ENCODE measurements around the gene RNH1. TPM values are rescaled to one million over a fixed set of nuclear protein-coding genes. Genes with fewer than 3 reads are reported as not detected.

RNH1 gene
- polyA plus RNA-seq, 3 donors, result 381 to 445 (median 443) TPM

DNA sequence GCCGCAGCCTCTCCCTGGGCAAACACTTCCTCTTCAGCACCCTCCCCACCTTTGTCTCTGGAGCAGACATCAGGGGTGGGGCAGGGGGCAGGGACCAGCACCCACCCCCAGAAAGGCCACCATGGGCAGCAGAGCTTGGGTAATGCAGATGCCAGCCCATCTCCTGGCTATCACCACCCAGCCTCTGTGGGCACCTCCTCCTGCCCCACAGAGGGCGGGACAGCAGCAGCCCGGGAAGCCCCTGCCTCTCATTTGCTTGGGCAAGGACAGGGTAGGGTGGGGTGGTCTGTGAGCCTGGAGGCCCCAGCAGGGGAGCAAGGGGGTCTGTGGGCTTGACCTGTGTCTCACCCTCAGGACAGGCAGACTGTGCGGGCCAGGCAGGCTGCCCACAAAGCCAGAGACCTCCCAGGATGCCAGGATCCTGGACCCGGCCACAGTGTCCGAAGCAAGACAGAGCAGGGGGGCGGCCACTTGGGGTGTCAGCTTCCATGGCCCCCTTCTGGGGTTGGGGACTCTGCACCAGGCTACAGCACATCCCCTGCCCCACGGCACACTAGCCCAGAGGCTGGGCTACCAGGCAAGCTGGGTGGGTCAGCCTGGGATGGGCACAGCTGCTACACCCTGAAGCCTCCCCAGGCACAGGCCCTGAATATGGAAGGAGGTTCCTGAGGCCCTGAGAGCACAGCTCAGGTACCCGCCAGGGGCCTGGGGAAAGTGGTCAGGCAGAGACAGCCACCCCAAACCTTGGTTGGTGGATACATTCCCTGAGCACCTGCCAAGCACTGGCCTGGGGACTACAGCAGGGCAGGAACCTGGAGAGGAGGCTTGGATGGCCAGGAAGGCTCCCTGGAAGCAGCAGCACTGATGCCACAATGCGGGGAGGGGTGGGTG lies 4.5 kb downstream of the RNH1 start:
- H3K36me3 ChIP-seq (replicated peaks in 1 of 2; ENCODE audit: control insufficient read depth in 1 of 2, insufficient read depth in 2 of 2, low read length in 2 of 2), result peaks cover 40 to 46% of the 10 kb centered on the region in 2 donors
- H2AFZ ChIP-seq (ENCODE audit: insufficient read depth, low read depth, low read length, poor library complexity, severe bottlenecking), result no peak overlapping the region
- H3K36me3 Mint-ChIP-seq, result peaks cover 40 to 45% of the 10 kb centered on the region in 2 donors
- intact Hi-C loops (cut with micrococcal nuclease), result loop anchor here in 1 of 2 donors (10.0 kb wide), 1 partner anchor 298 kb away; the partner anchor contains the start of genes BET1L and RIC8A
- TF ChIP-seq, protein P1, sequence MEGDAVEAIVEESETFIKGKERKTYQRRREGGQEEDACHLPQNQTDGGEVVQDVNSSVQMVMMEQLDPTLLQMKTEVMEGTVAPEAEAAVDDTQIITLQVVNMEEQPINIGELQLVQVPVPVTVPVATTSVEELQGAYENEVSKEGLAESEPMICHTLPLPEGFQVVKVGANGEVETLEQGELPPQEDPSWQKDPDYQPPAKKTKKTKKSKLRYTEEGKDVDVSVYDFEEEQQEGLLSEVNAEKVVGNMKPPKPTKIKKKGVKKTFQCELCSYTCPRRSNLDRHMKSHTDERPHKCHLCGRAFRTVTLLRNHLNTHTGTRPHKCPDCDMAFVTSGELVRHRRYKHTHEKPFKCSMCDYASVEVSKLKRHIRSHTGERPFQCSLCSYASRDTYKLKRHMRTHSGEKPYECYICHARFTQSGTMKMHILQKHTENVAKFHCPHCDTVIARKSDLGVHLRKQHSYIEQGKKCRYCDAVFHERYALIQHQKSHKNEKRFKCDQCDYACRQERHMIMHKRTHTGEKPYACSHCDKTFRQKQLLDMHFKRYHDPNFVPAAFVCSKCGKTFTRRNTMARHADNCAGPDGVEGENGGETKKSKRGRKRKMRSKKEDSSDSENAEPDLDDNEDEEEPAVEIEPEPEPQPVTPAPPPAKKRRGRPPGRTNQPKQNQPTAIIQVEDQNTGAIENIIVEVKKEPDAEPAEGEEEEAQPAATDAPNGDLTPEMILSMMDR (IDR thresholded peaks at IDR 0.05), result no peak
- DNase-seq, result no peak
- peaks cover 58% of the 10 kb centered on the region for H4K20me1 ChIP-seq (ENCODE audit: insufficient read depth, low read length)
- H3K9ac ChIP-seq (ENCODE audit: insufficient read depth, low read length, poor library complexity, severe bottlenecking), result peak overlapping the region; percentile 66
- peak overlapping the region; percentile 99 to 100 (median 100) for H3K27ac Mint-ChIP-seq
- 39% methylated on average over 8 of the region's 10 CpGs for WGBS (ENCODE audit: insufficient coverage)
- peaks cover 47% of the 10 kb centered on the region for H3K4me1 Mint-ChIP-seq
- peaks cover 89% of the 10 kb centered on the region for H3K79me2 ChIP-seq (ENCODE audit: insufficient read depth, low read length)
- peak overlapping the region in 2 of 3 experiments; percentile 31 to 81 for H3K4me3 ChIP-seq (replicated peaks in 1 of 3; ENCODE audit: low read depth in 2 of 3, low read length in 3 of 3)
- H3K4me2 ChIP-seq (replicated peaks; ENCODE audit: extremely low read depth, low read length, poor library complexity, severe bottlenecking), result peak overlapping the region; percentile 90
- no peaks in the 10 kb centered on the region for H3K9me3 Mint-ChIP-seq
- H3K27ac ChIP-seq (ENCODE audit: low read depth in 1 of 2, low read length in 2 of 2), result peak overlapping the region; percentile 99 to 100
- H3K4me1 ChIP-seq (ENCODE audit: control insufficient read depth in 1 of 2, insufficient read depth in 2 of 2, low read length in 2 of 2), result peaks cover 54 to 60% of the 10 kb centered on the region in 2 donors
- no peaks in the 10 kb centered on the region for H3K9me3 ChIP-seq (replicated peaks in 1 of 2; ENCODE audit: control insufficient read depth in 1 of 2, insufficient read depth in 1 of 2, low read length in 2 of 2)
- H3K27me3 Mint-ChIP-seq (ENCODE audit: low read depth in 3 of 3), result no peaks in the 10 kb centered on the region
- peak overlapping the region; percentile 92 to 93 for H3K4me3 Mint-ChIP-seq
- no peaks in the 10 kb centered on the region for H3K27me3 ChIP-seq (ENCODE audit: control insufficient read depth in 2 of 2, insufficient read depth in 2 of 2, low read length in 2 of 2)

DNA sequence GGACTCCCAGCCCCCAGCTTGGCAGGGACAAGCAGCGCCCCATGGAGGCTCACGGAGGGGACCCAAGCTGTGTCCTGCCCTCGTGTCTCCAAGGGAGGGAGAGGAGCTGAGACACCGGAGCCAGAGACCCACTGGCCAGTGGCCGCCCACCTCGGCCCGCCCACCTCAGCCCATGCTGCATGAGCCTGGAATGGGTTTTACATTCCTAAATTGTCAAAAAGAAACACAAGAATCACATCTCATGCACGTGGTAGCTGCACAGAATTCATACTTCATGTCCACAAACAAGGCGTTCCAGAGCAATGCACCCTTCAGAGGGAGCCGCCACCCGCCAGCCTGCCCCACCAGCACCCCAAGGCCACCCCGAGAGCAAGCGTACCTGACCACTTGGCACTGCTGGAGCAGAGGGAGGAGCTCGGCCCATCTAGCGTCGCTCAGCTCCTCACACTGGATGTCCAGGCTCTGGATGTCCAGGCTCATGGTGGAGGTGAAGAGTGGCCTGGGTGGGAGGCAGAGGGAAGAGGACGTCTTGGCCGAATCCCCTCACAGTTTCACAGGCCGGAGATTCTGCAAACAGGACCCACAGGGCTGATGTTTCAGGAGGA lies 5.3 kb downstream of the RNH1 start:
- intact Hi-C loops (cut with micrococcal nuclease), result loop anchor here in 1 of 2 donors (10.0 kb wide), 1 partner anchor 297 kb away; the partner anchor contains the start of genes BET1L and RIC8A
- Mint-ChIP-seq H3K36me3 (peaks cover 47 to 53% of the 10 kb centered on the region in 2 donors), H3K27ac (peak overlapping the region; percentile 99 to 100 (median 100)), H3K4me1 (peaks cover 47% of the 10 kb centered on the region), H3K9me3 (no peaks in the 10 kb centered on the region), H3K4me3 (peak overlapping the region; percentile 62 to 93), H3K27me3 (ENCODE audit: low read depth in 3 of 3) (peaks cover 0 to 6% (median 0%) of the 10 kb centered on the region in 3 donors)
- no peaks in the 10 kb centered on the region for H3K27me3 ChIP-seq (ENCODE audit: control insufficient read depth in 2 of 2, insufficient read depth in 2 of 2, low read length in 2 of 2)
- H3K4me1 ChIP-seq (ENCODE audit: control insufficient read depth in 1 of 2, insufficient read depth in 2 of 2, low read length in 2 of 2), result peaks cover 54 to 58% of the 10 kb centered on the region in 2 donors
- peak overlapping the region; percentile 90 for H3K4me2 ChIP-seq (replicated peaks; ENCODE audit: extremely low read depth, low read length, poor library complexity, severe bottlenecking)
- peaks cover 93% of the 10 kb centered on the region for H3K79me2 ChIP-seq (ENCODE audit: insufficient read depth, low read length)
- H3K9me3 ChIP-seq (replicated peaks in 1 of 2; ENCODE audit: control insufficient read depth in 1 of 2, insufficient read depth in 1 of 2, low read length in 2 of 2), result no peaks in the 10 kb centered on the region
- peak overlapping the region in 1 of 3 experiments; percentile 81 for H3K4me3 ChIP-seq (replicated peaks in 1 of 3; ENCODE audit: low read depth in 2 of 3, low read length in 3 of 3)
- TF ChIP-seq, protein P1 (IDR thresholded peaks at IDR 0.05), result no peak
- WGBS (ENCODE audit: insufficient coverage), result 91% methylated on average over 7 of the region's 19 CpGs
- H3K36me3 ChIP-seq (replicated peaks in 1 of 2; ENCODE audit: control insufficient read depth in 1 of 2, insufficient read depth in 2 of 2, low read length in 2 of 2), result peaks cover 47 to 54% of the 10 kb centered on the region in 2 donors
- H3K9ac ChIP-seq (ENCODE audit: insufficient read depth, low read length, poor library complexity, severe bottlenecking), result peak overlapping the region; percentile 66
- peak overlapping the region; percentile 99 to 100 for H3K27ac ChIP-seq (ENCODE audit: low read depth in 1 of 2, low read length in 2 of 2)
- H2AFZ ChIP-seq (ENCODE audit: insufficient read depth, low read depth, low read length, poor library complexity, severe bottlenecking), result no peak overlapping the region
- no peak for DNase-seq
- H4K20me1 ChIP-seq (ENCODE audit: insufficient read depth, low read length), result peaks cover 65% of the 10 kb centered on the region

Data from CD14-positive monocyte (primary cell).